NCI-H2029 (cell line): ENCODE measurements around the gene ENAH.
"Not testable (repeated sequence)": the region's sequence is repeated elsewhere in the genome, so short reads cannot be mapped to it uniquely, and the experiment has no call there.

Source experiments
- DNase-seq: peaks from one replicate; lab custom pipeline; 2025; lab: John Stamatoyannopoulos, UW

ENAH gene

GRCh38 chr1:225644666-225645065 is 8.3 kb downstream of the ENAH start:
- DNase-seq: no peak

- peak; percentile 45 for DNase-seq
Observed at GRCh38 chr1:225642177-225642576, 10.7 kb downstream of the ENAH start.

GRCh38 chr1:225638853-225639252 is 14.1 kb downstream of the ENAH start:
- no peak for DNase-seq

- DNase-seq: no peak
Observed at GRCh38 chr1:225637651-225638199, 15.2 kb downstream of the ENAH start.

GRCh38 chr1:225636992-225637391 is 15.9 kb downstream of the ENAH start:
- DNase-seq: not testable (repeated sequence)

- no peak for DNase-seq
Observed at GRCh38 chr1:225635649-225636048, 17.3 kb downstream of the ENAH start.

- not testable (repeated sequence) for DNase-seq
Observed at GRCh38 chr1:225632836-225633235, 20.1 kb downstream of the ENAH start.

- DNase-seq: no peak
Observed at GRCh38 chr1:225631021-225631663, 21.8 kb downstream of the ENAH start.

GRCh38 chr1:225629483-225629882 is 23.4 kb downstream of the ENAH start:
- DNase-seq: no peak

- DNase-seq: not testable (repeated sequence)
Observed at GRCh38 chr1:225628794-225629193, 24.1 kb downstream of the ENAH start.

GRCh38 chr1:225627304-225627947 is 25.5 kb downstream of the ENAH start:
- DNase-seq: no peak

GRCh38 chr1:225626698-225627097 is 26.2 kb downstream of the ENAH start:
- no peak for DNase-seq

GRCh38 chr1:225617956-225618355 is 35.0 kb downstream of the ENAH start:
- no peak for DNase-seq

- DNase-seq: no peak
Observed at GRCh38 chr1:225617479-225617878, 35.4 kb downstream of the ENAH start.

- not testable (repeated sequence) for DNase-seq
Observed at GRCh38 chr1:225615403-225615790, 37.5 kb downstream of the ENAH start.

- no peak for DNase-seq
Observed at GRCh38 chr1:225613006-225613405, 39.9 kb downstream of the ENAH start.

GRCh38 chr1:225612287-225612686 is 40.6 kb downstream of the ENAH start:
- DNase-seq: no peak

- no peak for DNase-seq
Observed at GRCh38 chr1:225611537-225612223, 41.2 kb downstream of the ENAH start.

GRCh38 chr1:225610539-225610938 is 42.4 kb downstream of the ENAH start:
- no peak for DNase-seq

- no peak for DNase-seq
Observed at GRCh38 chr1:225608014-225608796, 44.7 kb downstream of the ENAH start.

- no peak for DNase-seq
Observed at GRCh38 chr1:225607355-225607754, 45.6 kb downstream of the ENAH start.
